Astrocyte of the cerebellum (primary cell): ENCODE measurements around the gene XXYLT1.

ENCODE experiments used
- DNase-seq: peaks from one replicate; pipeline ENCODE4 v3.0.0-alpha.2; 2011; ENCODE audit warnings: low read depth
- H3K4me3 ChIP-seq: 2 replicates; pipeline ENCODE4 v1.5.1; 2011; ENCODE audit warnings: mild to moderate bottlenecking, low read depth, low read length, moderate library complexity
- CTCF ChIP-seq: IDR thresholded peaks from 2 replicates; pipeline ENCODE4 v1.5.1; 2012; ENCODE audit warnings: low read length, low read depth, moderate library complexity, mild to moderate bottlenecking; ENCODE audit errors: missing control alignments
- in situ Hi-C: cut with HindIII; loops from 2 replicates; pipeline ENCODE4 v1.10.0; 2017; ENCODE audit warnings: low sequenced_read_pairs

XXYLT1 gene

DNA sequence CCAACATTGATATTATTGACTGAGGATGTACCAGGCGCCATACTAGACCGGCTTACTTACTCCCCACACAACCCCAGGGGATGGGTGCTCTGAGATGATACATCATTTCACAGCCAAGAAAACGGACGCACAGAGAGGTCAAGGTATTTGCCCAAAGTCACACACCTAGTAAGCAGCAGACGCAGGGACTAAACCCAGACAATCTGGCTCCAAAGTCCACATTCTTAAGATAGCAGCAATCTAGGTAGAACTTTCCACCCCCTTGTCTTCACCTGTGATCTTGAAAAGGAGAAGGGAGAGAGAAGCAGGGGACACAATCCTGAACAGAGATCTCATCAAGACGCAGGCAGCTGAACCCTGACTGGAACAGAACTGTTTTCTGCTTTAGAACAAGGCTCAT is 200.6 kb downstream of the XXYLT1 start:
- in situ Hi-C loops = no loop called here
- no peak for DNase-seq
- no peak overlapping the region for H3K4me3 ChIP-seq
- no peak for TF ChIP-seq CTCF

DNA sequence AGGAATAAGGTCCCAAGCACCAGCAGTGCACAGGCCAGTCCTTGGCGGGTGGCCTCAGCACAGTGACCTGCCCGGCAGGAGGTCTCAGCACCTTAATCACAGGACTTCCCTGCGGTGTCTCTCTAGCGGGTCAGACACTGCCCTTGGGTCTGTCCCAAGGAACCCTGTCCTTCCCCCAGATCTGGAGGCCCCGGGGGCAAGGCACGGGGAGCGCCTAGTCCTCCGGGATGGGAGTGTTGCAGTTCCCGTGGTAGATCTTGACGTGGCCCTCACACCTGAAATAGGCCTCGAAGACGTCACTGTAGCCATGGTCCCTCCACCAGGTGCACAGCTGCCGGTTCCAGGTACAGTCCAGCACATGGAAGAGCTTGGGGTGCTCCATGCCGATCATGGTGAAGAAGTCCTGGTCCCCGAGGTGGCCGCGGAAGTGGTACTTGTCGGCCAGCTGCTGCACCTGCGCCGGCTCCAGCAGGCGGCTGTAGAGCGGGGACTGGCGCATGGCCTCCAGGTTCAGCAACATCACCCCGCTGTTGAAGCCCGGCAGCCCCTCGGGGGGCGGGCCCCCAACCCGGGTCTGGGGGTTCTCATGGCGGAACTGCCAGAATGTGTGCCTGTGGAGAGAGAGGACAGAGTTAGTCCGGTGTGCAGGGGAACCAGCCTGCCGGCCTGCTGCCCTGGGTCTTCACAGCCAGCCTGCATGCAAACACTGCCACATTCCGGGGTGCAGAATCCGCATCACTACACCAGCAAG is 201.3 kb downstream of the XXYLT1 start:
- no peak overlapping the region for H3K4me3 ChIP-seq
- no peak for DNase-seq
- in situ Hi-C loops = no loop called here
- TF ChIP-seq CTCF = no peak

DNA sequence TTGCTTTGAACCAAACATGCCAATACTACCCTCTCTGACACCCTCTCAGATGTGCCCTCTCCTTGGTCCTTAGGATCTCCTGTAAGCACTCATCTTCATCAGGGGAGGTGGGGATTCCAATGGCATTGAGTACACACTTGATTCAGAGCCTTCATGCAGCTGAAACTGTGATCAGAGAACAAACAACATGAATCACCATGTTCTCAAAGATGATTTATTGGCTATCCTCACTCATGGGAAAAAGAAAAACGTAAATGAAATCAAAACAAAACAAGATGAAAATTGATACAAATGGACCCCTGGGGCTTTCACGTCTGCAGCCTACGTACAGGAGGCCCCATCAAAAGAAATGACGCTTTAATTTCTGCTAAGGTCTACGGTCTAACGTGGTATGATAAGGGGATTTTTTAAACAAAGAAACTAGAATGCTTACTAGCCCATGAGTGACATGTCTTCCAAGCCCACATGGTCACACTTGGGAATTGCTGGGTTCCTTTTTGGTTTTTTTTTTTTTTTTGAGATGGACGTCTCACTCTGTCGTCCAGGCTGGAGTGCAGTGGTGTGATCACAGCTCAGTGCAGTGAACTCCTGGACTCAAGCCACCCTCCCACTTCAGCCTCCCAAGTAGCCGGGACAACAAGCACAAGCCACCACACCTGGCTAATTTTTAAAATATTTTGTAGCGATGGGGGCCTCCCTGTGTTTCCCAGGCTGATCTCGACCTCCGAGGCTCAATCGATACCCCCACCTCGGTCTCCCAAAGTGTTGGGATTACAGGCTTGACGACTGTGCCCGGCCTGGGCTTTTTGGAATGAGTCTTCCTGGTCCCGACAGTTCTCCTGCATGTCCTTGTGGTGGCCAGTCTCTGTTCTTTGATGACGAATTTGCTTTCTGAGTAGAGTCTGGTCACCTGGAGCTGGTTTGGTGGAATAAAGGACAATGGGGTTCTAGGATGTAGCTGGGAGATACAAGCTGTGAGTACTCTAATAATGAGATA is 202.6 kb downstream of the XXYLT1 start:
- no peak for TF ChIP-seq CTCF
- in situ Hi-C loops = no loop called here
- no peak overlapping the region for H3K4me3 ChIP-seq
- DNase-seq = no peak

- H3K4me3 ChIP-seq = no peak overlapping the region
- DNase-seq = no peak
- in situ Hi-C loops = no loop called here
- TF ChIP-seq CTCF = no peak
Observed at GRCh38 chr3:195066441-195066841, 204.5 kb downstream of the XXYLT1 start.

DNA sequence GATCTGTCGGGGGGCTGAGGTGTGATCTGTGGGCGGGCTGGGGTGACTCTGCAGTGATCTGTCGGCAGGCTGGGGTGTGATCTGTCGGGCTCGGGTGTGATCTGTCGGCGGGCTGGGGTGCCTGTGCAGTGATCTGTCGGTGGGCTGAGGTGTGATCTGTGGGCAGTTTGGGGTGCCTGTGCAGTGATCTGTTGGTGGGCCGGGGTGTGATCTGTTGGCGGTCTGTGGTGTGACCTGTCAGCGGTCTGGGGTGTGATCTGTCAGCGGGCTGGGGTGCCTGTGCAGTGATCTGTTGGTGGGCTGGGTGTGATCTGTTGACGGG is 205.1 kb downstream of the XXYLT1 start:
- no peak overlapping the region for H3K4me3 ChIP-seq
- in situ Hi-C loops = no loop called here
- DNase-seq = no peak
- no peak for TF ChIP-seq CTCF

DNA sequence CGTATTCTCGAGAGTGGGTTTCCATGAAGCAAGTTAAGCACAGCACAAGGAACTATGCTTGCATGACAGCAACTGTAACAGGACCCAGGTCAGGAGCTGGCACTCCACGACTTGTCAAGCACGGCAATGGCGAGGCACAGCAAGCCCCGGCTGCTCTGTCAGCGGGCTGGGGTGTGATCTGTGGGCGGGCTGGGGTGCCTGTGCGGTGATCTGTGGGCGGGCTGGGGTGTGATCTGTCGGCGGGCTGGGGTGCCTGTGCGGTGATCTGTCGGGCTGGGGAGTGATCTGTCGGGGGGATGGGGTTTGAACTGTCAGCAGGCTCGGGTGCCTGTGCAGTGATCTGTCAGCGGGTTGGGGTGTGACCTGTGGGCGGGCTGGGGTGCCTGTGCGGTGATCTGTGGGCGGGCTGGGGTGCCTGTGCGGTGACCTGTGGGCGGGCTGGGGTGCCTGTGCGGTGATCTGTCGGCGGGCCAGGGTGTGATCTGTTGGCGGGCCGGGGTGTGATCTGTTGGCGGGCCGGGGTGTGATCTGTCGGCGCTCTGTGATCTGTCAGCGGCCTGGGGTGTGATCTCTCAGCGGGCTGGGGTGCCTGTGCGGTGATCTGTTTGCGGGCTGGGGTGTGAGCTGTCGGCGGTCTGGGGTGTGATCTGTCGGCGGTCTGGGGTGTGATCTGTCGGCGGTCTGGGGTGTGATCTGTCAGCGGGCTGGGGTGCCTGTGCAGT is 205.7 kb downstream of the XXYLT1 start:
- in situ Hi-C loops = no loop called here
- no peak overlapping the region for H3K4me3 ChIP-seq
- no peak for TF ChIP-seq CTCF
- no peak for DNase-seq
